ENCODE measurements around the gene BTRC.
"Not testable (repeated sequence)": the region's sequence is repeated elsewhere in the genome, so short reads cannot be mapped to it uniquely, and the experiment has no call there.

Gene BTRC

DNA sequence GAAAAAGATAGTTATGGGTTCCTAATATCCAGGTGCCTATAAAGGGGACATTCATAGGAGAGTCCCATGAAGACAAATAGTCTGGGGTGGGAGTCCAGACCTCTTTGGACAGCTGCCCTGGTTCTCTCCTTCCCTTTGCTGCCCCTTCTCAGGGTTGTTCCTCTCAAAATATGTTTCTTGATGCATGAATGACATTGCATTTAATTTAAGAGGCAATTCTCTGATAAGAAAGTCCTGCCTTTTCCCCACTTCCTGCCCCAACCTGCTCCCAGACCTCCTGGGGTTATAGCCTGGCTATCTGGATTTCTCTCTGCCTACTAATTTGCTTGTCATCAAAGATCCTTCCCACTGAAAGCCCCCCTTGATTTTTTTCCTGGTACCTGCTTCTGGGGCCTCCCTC is 12.5 kb upstream of the BTRC start:
- no peaks in the 10 kb centered on the region for H3K36me3 ChIP-seq (ENCODE audit: low read depth)
- H3K9me3 ChIP-seq (ENCODE audit: severe bottlenecking): no peaks in the 10 kb centered on the region
- H3K27ac ChIP-seq (ENCODE audit: poor library complexity, severe bottlenecking): no peak overlapping the region
- no peaks in the 10 kb centered on the region for H3K27me3 ChIP-seq (ENCODE audit: insufficient read depth, poor library complexity, severe bottlenecking)
- H3K4me3 ChIP-seq (ENCODE audit: severe bottlenecking): no peak overlapping the region
- DNase-seq (ENCODE audit: low spot score): no peak
- H3K4me1 ChIP-seq (ENCODE audit: insufficient read depth, poor library complexity, severe bottlenecking): no peaks in the 10 kb centered on the region
- ATAC-seq (ENCODE audit: low read depth): no peak
- no peak for TF ChIP-seq CTCF (IDR thresholded peaks at IDR 0.05; ENCODE audit: poor library complexity, severe bottlenecking)

- H3K27me3 ChIP-seq (ENCODE audit: insufficient read depth, poor library complexity, severe bottlenecking): no peaks in the 10 kb centered on the region
- H3K9me3 ChIP-seq (ENCODE audit: severe bottlenecking): no peaks in the 10 kb centered on the region
- H3K4me3 ChIP-seq (ENCODE audit: severe bottlenecking): no peak overlapping the region
- H3K27ac ChIP-seq (ENCODE audit: poor library complexity, severe bottlenecking): no peak overlapping the region
- H3K36me3 ChIP-seq (ENCODE audit: low read depth): no peaks in the 10 kb centered on the region
- no peak for TF ChIP-seq CTCF (IDR thresholded peaks at IDR 0.05; ENCODE audit: poor library complexity, severe bottlenecking)
- DNase-seq (ENCODE audit: low spot score) (no peak), ATAC-seq (ENCODE audit: low read depth) (no peak)
- H3K4me1 ChIP-seq (ENCODE audit: insufficient read depth, poor library complexity, severe bottlenecking): no peaks in the 10 kb centered on the region
Observed at GRCh38 chr10:101346177-101346576, 7.8 kb upstream of the BTRC start.

- peaks cover 2% of the 10 kb centered on the region for H3K4me1 ChIP-seq (ENCODE audit: insufficient read depth, poor library complexity, severe bottlenecking)
- no peak for ATAC-seq (ENCODE audit: low read depth)
- H3K36me3 ChIP-seq (ENCODE audit: low read depth): no peaks in the 10 kb centered on the region
Observed at GRCh38 chr10:101351017-101351416, 2.9 kb upstream of the BTRC start.

GRCh38 chr10:101351477-101351876 is 2.5 kb upstream of the BTRC start:
- DNase-seq (ENCODE audit: low spot score): no peak
- ATAC-seq (ENCODE audit: low read depth): no peak
- TF ChIP-seq CTCF (IDR thresholded peaks at IDR 0.05; ENCODE audit: poor library complexity, severe bottlenecking): no peak
- Histone ChIP-seq H3K27me3 (ENCODE audit: insufficient read depth, poor library complexity, severe bottlenecking) (no peaks in the 10 kb centered on the region), H3K4me3 (ENCODE audit: severe bottlenecking) (no peak overlapping the region), H3K27ac (ENCODE audit: poor library complexity, severe bottlenecking) (no peak overlapping the region), H3K9me3 (ENCODE audit: severe bottlenecking) (no peaks in the 10 kb centered on the region), H3K4me1 (ENCODE audit: insufficient read depth, poor library complexity, severe bottlenecking) (peaks cover 2% of the 10 kb centered on the region), H3K36me3 (ENCODE audit: low read depth) (no peaks in the 10 kb centered on the region)

More at GRCh38 chr10:101351017-101351416, 2.9 kb upstream of the BTRC start:
- no peaks in the 10 kb centered on the region for H3K9me3 ChIP-seq (ENCODE audit: severe bottlenecking)
- H3K27ac ChIP-seq (ENCODE audit: poor library complexity, severe bottlenecking): no peak overlapping the region
- H3K4me3 ChIP-seq (ENCODE audit: severe bottlenecking): no peak overlapping the region
- TF ChIP-seq CTCF (IDR thresholded peaks at IDR 0.05; ENCODE audit: poor library complexity, severe bottlenecking): no peak
- no peak for DNase-seq (ENCODE audit: low spot score)
- no peaks in the 10 kb centered on the region for H3K27me3 ChIP-seq (ENCODE audit: insufficient read depth, poor library complexity, severe bottlenecking)

DNA sequence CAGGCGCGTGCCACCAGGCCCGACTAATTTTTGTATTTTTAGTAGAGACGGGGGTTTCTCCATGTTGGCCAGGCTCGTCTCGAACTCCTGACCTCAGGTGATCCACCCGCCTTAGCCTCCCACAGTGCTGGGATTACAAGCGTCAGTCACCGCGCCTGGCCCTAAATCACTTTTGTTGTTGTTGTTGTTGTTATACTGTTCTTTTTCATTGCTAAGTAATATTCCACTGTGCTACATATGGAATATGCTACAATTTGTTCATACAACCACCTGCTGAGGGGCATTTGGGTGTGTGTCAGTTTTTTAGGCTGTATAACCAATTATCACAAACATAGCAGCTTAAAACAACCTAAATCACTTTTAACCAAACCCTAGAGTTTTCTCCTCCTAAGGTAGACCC is 1.1 kb upstream of the BTRC start:
- not testable (repeated sequence) for DNase-seq (ENCODE audit: low spot score); H3K27ac ChIP-seq (ENCODE audit: poor library complexity, severe bottlenecking); H3K9me3 ChIP-seq (ENCODE audit: severe bottlenecking); H3K36me3 ChIP-seq (ENCODE audit: low read depth); ATAC-seq (ENCODE audit: low read depth); H3K27me3 ChIP-seq (ENCODE audit: insufficient read depth, poor library complexity, severe bottlenecking); H3K4me3 ChIP-seq (ENCODE audit: severe bottlenecking); H3K4me1 ChIP-seq (ENCODE audit: insufficient read depth, poor library complexity, severe bottlenecking)

Measured in RWPE2 (cell line).